KMS-11 (cell line): ENCODE measurements around the gene NEDD4L.

Experiments used
- H2AFZ ChIP-seq: fragments of 200-600 bp; sonication (generic); 2 replicates; pipeline ENCODE4 v1.6.1; 2016; ENCODE audit warnings: antibody characterized with exemption, mixed run types, low read depth
- H3K27ac ChIP-seq: fragments of 200-600 bp; sonication (generic); 2 replicates; pipeline ENCODE4 v1.6.1; 2016; ENCODE audit warnings: mild to moderate bottlenecking, mixed run types
- H3K27me3 ChIP-seq: fragments of 200-600 bp; sonication (generic); 2 replicates; pipeline ENCODE4 v1.6.1; 2017; ENCODE audit warnings: mild to moderate bottlenecking, low read depth, mixed run types, moderate library complexity; ENCODE audit not compliant: insufficient read depth
- H3K36me3 ChIP-seq: fragments of 200-600 bp; sonication (generic); 2 replicates; pipeline ENCODE4 v1.6.1; 2017; ENCODE audit warnings: mild to moderate bottlenecking, mixed run types; ENCODE audit not compliant: insufficient read depth
- H3K4me1 ChIP-seq: fragments of 200-600 bp; sonication (generic); 2 replicates; pipeline ENCODE4 v1.6.1; 2016; ENCODE audit warnings: mild to moderate bottlenecking, low read depth, mixed run types; ENCODE audit not compliant: poor library complexity, severe bottlenecking
- H3K4me2 ChIP-seq: fragments of 200-600 bp; sonication (generic); 2 replicates; pipeline ENCODE4 v1.7.0; 2016; ENCODE audit warnings: mild to moderate bottlenecking, mixed run types
- H3K4me3 ChIP-seq: fragments of 200-600 bp; sonication (generic); IDR thresholded peaks from 2 replicates; pipeline ENCODE4 v1.6.1; 2017; ENCODE audit warnings: low read depth, low read length, mixed read lengths; ENCODE audit not compliant: insufficient read depth
- H3K79me2 ChIP-seq: fragments of 200-600 bp; sonication (generic); 2 replicates; pipeline ENCODE4 v1.6.1; 2016; ENCODE audit warnings: low read depth, mixed run types; ENCODE audit not compliant: insufficient read depth
- H3K9ac ChIP-seq: fragments of 200-600 bp; sonication (generic); 2 replicates; pipeline ENCODE4 v1.6.1; 2016; ENCODE audit warnings: mild to moderate bottlenecking, mixed run types
- H4K20me1 ChIP-seq: fragments of 200-600 bp; sonication (generic); 2 replicates; pipeline ENCODE4 v1.6.1; 2016; ENCODE audit warnings: mild to moderate bottlenecking, mixed run types; ENCODE audit not compliant: insufficient read depth
- TF ChIP-seq, protein P1 (sequence below): fragments of 200-600 bp; sonication (generic); conservative IDR thresholded peaks from 2 replicates; pipeline ENCODE4 v1.6.1; 2017; ENCODE audit warnings: low read depth, mild to moderate bottlenecking, antibody characterized with exemption, low read length, moderate library complexity, mixed read lengths

The NEDD4L gene

GRCh38 chr18:58102018-58102417, 58.0 kb downstream of the NEDD4L start:
- Histone ChIP-seq H3K79me2 (no peaks in the 10 kb centered on the region), H3K4me3 (no peak overlapping the region), H3K27ac (peak overlapping the region; percentile 79; the same call in 1 of the 2 replicates), H3K27me3 (no peaks in the 10 kb centered on the region), H3K36me3 (no peaks in the 10 kb centered on the region), H2AFZ (no peak overlapping the region), H3K4me1 (peaks cover 73% of the 10 kb centered on the region), H3K4me2 (peak overlapping the region; percentile 49; the same call in 1 of the 2 replicates), H4K20me1 (no peaks in the 10 kb centered on the region), H3K9ac (no peak overlapping the region)
- TF ChIP-seq, protein P1, sequence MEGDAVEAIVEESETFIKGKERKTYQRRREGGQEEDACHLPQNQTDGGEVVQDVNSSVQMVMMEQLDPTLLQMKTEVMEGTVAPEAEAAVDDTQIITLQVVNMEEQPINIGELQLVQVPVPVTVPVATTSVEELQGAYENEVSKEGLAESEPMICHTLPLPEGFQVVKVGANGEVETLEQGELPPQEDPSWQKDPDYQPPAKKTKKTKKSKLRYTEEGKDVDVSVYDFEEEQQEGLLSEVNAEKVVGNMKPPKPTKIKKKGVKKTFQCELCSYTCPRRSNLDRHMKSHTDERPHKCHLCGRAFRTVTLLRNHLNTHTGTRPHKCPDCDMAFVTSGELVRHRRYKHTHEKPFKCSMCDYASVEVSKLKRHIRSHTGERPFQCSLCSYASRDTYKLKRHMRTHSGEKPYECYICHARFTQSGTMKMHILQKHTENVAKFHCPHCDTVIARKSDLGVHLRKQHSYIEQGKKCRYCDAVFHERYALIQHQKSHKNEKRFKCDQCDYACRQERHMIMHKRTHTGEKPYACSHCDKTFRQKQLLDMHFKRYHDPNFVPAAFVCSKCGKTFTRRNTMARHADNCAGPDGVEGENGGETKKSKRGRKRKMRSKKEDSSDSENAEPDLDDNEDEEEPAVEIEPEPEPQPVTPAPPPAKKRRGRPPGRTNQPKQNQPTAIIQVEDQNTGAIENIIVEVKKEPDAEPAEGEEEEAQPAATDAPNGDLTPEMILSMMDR = no peak

DNA sequence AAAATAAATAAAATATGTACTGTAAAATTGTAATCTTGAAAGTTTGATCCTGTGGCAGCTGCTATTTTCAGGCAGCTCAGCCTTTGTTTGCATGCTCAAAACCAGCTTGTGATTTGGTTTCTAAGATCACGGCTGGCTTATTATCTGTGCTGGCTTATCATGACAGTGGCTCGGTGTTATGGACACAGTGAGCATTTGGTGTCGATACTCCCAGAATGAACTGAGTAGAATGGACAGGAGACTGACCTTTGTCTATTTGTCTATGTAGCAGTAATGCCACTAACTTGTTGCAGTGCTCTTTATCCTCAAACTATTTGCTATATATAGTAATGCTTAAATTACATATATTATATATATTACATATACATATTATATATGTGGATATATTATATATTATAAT, 58.8 kb downstream of the NEDD4L start:
- Histone ChIP-seq H3K36me3 (no peaks in the 10 kb centered on the region), H2AFZ (no peak overlapping the region), H3K4me2 (no peak overlapping the region), H3K27ac (no peak overlapping the region), H4K20me1 (no peaks in the 10 kb centered on the region), H3K4me1 (peaks cover 65% of the 10 kb centered on the region), H3K9ac (no peak overlapping the region), H3K27me3 (no peaks in the 10 kb centered on the region), H3K4me3 (no peak overlapping the region), H3K79me2 (no peaks in the 10 kb centered on the region)
- TF ChIP-seq, protein P1 = no peak

DNA sequence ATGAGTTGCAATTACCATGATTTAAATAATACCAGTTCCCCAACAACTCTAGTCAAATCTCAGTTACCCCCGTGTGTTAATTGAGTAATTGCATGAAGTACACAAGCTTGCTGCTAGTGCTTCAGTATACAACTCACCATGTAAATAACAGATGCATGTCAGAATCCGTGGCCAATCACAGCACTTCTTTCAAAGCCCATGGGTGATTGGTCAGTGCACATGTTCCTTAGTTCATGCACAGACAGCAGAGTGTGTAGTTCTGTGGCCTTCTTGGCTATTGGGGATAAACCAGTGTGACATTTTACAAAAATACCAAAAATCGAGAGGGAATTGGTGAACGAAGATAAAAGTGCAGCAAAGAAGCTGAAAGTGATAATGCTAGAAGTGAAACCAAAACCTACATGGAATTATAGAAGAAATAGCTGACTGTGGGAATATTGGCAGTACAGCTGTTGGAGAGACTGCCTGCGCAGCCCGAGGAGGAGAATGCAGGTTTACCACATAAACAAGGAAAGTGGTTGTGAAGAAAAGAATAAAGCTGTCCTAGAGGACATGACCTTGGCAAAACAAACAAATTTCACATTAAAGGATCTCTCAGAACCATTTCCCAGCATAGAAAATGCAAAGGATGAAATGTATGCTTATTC, 59.4 kb downstream of the NEDD4L start:
- no peaks in the 10 kb centered on the region for H3K27me3 ChIP-seq
- no peak overlapping the region for H3K4me3 ChIP-seq
- H3K27ac ChIP-seq = no peak overlapping the region
- H3K4me1 ChIP-seq = peaks cover 59% of the 10 kb centered on the region
- H3K4me2 ChIP-seq = peak overlapping the region; percentile 18; the same call in 1 of the 2 replicates
- TF ChIP-seq, protein P1 = no peak
- H3K79me2 ChIP-seq = no peaks in the 10 kb centered on the region
- H3K36me3 ChIP-seq = no peaks in the 10 kb centered on the region
- H3K9ac ChIP-seq = no peak overlapping the region
- H4K20me1 ChIP-seq = no peaks in the 10 kb centered on the region
- no peak overlapping the region for H2AFZ ChIP-seq

DNA sequence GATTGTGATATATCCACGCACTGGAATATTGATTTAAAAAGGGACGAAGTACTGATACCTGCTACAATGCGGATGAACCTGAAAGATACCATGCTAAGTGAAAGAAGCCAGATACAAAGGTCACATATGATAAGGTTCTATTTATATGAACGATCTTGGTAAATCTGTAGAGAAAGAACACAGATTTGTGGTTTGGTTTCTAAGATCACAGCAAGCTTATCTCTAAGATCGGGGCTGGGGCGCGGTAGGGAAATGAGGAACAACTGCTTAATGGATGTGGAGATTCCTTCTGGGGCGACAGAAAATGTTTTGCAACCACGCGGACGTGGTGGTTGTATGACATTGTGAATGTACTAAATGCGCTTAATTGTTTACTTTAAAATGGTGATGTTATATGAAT, 60.1 kb downstream of the NEDD4L start:
- Histone ChIP-seq H3K4me2 (peak overlapping the region; percentile 18; the same call in 1 of the 2 replicates), H3K79me2 (no peaks in the 10 kb centered on the region), H3K27me3 (no peaks in the 10 kb centered on the region), H4K20me1 (no peaks in the 10 kb centered on the region), H3K36me3 (no peaks in the 10 kb centered on the region), H3K9ac (no peak overlapping the region), H3K4me1 (peaks cover 53% of the 10 kb centered on the region), H3K27ac (no peak overlapping the region), H2AFZ (no peak overlapping the region), H3K4me3 (no peak overlapping the region)
- TF ChIP-seq, protein P1 = no peak
